ENCODE measurements around the gene BHLHE40. TPM values are rescaled to one million over a fixed set of nuclear protein-coding genes. Genes with fewer than 3 reads are reported as not detected.

BHLHE40 gene
- total and polyA plus RNA-seq, 2 of the 4 experiments (the other 2 are of a cell fraction) = 22.8 to 31.8 TPM

DNA sequence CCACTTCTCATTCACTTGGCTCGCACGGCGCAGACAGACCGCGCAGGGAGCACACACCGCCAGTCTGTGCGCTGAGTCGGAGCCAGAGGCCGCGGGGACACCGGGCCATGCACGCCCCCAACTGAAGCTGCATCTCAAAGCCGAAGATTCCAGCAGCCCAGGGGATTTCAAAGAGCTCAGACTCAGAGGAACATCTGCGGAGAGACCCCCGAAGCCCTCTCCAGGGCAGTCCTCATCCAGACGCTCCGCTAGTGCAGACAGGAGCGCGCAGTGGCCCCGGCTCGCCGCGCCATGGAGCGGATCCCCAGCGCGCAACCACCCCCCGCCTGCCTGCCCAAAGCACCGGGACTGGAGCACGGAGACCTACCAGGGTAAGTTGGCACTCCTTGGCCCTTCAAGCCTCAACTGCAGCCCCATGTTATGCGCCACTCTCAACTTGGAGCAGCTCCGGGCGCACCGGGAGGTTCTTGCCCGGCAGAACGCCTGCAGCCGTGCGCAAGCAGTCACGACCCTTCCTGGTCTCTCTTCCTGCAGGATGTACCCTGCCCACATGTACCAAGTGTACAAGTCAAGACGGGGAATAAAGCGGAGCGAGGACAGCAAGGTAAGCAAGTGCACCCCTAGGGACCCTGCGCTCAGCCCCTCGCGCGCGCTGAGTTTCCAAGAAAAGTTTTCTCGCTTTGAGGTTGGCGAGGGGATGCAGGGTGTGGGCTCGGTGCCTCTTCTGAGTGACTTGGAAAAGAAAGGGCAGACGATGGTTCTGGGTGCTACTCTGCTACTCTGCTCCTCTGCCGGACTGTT lies at the start of gene BHLHE40 (continued):
- TF ChIP-seq FOS (IDR thresholded peaks at IDR 0.05; ENCODE audit: low read depth, low read length) (no peak), SMC3 (IDR thresholded peaks at IDR 0.05; ENCODE audit: low read depth, low read length) (0 out of 2 replicates have a peak, but pooled peaks have one; percentile 9), CEBPB (IDR thresholded peaks at IDR 0.05; ENCODE audit: low read depth, low read length) (no peak), MXI1 (IDR thresholded peaks at IDR 0.05; ENCODE audit: borderline replicate concordance, low read depth, low read length) (peak; percentile 9; the same call in 1 of the 2 replicates)

DNA sequence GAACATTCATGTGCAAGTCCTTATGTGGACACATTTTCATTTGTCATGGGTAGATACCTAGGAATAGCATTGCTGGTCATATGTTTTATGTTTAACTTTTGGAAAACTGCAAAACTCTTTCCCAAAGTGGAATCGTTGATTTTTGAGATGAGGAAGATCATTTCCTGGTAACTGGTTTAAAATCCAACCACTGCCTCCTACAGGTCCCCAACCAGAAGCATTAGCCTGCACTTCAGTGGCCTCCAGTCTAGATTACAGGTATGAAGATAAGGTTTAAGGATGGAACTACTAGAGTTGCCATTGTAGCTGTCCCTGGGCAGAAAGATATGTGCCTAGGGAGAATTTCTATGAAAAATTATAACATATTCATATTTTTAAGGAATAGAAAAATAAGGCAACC lies 48.7 kb upstream of the BHLHE40 start:
- Histone ChIP-seq H2AK9ac (replicated peaks; ENCODE audit: low read depth, low read length, poor library complexity) (no peak overlapping the region), H2BK15ac (ENCODE audit: low read depth, low read length) (no peak overlapping the region), H3K14ac (replicated peaks; ENCODE audit: low read depth, low read length) (no peak overlapping the region), H3K36me3 (ENCODE audit: control insufficient read depth, insufficient read depth, low read length) (no peaks in the 10 kb centered on the region), H2AFZ (replicated peaks; ENCODE audit: low read length, poor library complexity) (no peak overlapping the region), H4K91ac (ENCODE audit: insufficient read depth, low read depth, low read length) (no peak overlapping the region), H3K4me3 (ENCODE audit: insufficient read depth, low read depth, low read length) (no peak overlapping the region), H3K9me1 (ENCODE audit: insufficient read depth, low read length) (no peaks in the 10 kb centered on the region), H3K9ac (ENCODE audit: low read depth, low read length) (no peak overlapping the region), H4K8ac (ENCODE audit: low read depth in 2 of 2, low read length in 2 of 2) (no peak overlapping the region), H3K27ac (ENCODE audit: insufficient read depth, low read length) (no peak overlapping the region), H3K18ac (ENCODE audit: low read depth, low read length) (no peak overlapping the region), H3K4me2 (ENCODE audit: low read depth, low read length) (no peak overlapping the region), H4K20me1 (ENCODE audit: insufficient read depth, low read length) (no peaks in the 10 kb centered on the region), H2AK5ac (ENCODE audit: low read depth, low read length) (no peak overlapping the region), H4K5ac (ENCODE audit: low read depth, low read length) (no peak overlapping the region), H3K9me3 (ENCODE audit: control insufficient read depth, insufficient read depth, low read length) (no peaks in the 10 kb centered on the region), H2BK120ac (ENCODE audit: low read depth, low read length) (no peak overlapping the region), H2BK5ac (ENCODE audit: low read depth, low read length, poor library complexity, severe bottlenecking) (no peak overlapping the region), H3K4me1 (ENCODE audit: control insufficient read depth, insufficient read depth, low read length) (no peaks in the 10 kb centered on the region), H3K27me3 (ENCODE audit: control insufficient read depth, insufficient read depth, low read length) (no peaks in the 10 kb centered on the region), H3K23ac (ENCODE audit: low read depth, low read length) (no peak overlapping the region), H3K56ac (ENCODE audit: extremely low read depth, insufficient read depth, low read length) (no peak overlapping the region), H3K79me1 (ENCODE audit: low read depth in 1 of 2, low read length in 2 of 2) (no peaks in the 10 kb centered on the region), H2BK20ac (ENCODE audit: low read depth, low read length) (no peak overlapping the region), H3K4ac (ENCODE audit: low read depth, low read length) (no peak overlapping the region)
- in situ Hi-C loops (cut with MboI; ENCODE audit: low sequenced_read_pairs) (no loop called here), dilution Hi-C loops (cut with HindIII; ENCODE audit: low sequenced_read_pairs, unreplicated experiment) (no loop called here), intact Hi-C loops (cut with micrococcal nuclease) (no loop called here)
- ATAC-seq (ENCODE audit: low read depth) (no peak), DNase-seq (no peak)
- BruUV-seq (replicated peaks) = no TSS peak
- TF ChIP-seq FOS (IDR thresholded peaks at IDR 0.05; ENCODE audit: low read depth, low read length) (no peak), MAZ (IDR thresholded peaks at IDR 0.05; ENCODE audit: borderline replicate concordance, low read depth, low read length) (no peak), MXI1 (IDR thresholded peaks at IDR 0.05; ENCODE audit: borderline replicate concordance, low read depth, low read length) (no peak), RAD21 (IDR thresholded peaks at IDR 0.05; ENCODE audit: low read length) (no peak)
- WGBS, 2 experiments (ENCODE audit: extremely low coverage in 2 of 2, insufficient read length in 1 of 2) = no CpG with 5 or more reads among the region's 1 CpG
- ChIA-PET POLR2A (ENCODE audit: unreplicated experiment) (no interaction called here), CTCF (interaction anchor here (1.0 kb wide), 1 partner anchor 24 kb away, joined by 10 read pairs; no protein-coding TSS in a partner anchor)

Data from IMR-90 (cell line).